Measurements from ENCODE around the gene MAGI2. TPM values are rescaled to one million over a fixed set of nuclear protein-coding genes. Genes with fewer than 3 reads are reported as not detected.

The MAGI2 gene
- total RNA-seq, 1 donor from 2014 or later, result 6.9 TPM

GRCh38 chr7:79377097-79377496, 76.4 kb downstream of the MAGI2 start:
- no peak for DNase-seq (ENCODE audit: extremely low spot score in 2 of 2)
- intact Hi-C loops (cut with DNase I), result no loop called here
- H3K4me1 ChIP-seq, result no peaks in the 10 kb centered on the region
- no peaks in the 10 kb centered on the region for H3K27me3 ChIP-seq
- no peak overlapping the region for H3K4me3 ChIP-seq
- H3K36me3 ChIP-seq, result no peaks in the 10 kb centered on the region
- no peaks in the 10 kb centered on the region for H3K9me3 ChIP-seq
- H3K27ac ChIP-seq, result no peak overlapping the region
- TF ChIP-seq POLR2AphosphoS5 (IDR thresholded peaks at IDR 0.05; ENCODE audit: insufficient read depth in 1 of 2, low read depth in 1 of 2) (no peak), CTCF (IDR thresholded peaks at IDR 0.05) (no peak), POLR2A (IDR thresholded peaks at IDR 0.05) (no peak)

GRCh38 chr7:79376299-79377025, 77.0 kb downstream of the MAGI2 start:
- H3K27ac ChIP-seq, result no peak overlapping the region
- no peaks in the 10 kb centered on the region for H3K4me1 ChIP-seq
- no peak for DNase-seq (ENCODE audit: extremely low spot score in 2 of 2)
- no peaks in the 10 kb centered on the region for H3K9me3 ChIP-seq
- H3K36me3 ChIP-seq, result no peaks in the 10 kb centered on the region
- intact Hi-C loops (cut with DNase I), result no loop called here
- no peak for TF ChIP-seq POLR2AphosphoS5 (IDR thresholded peaks at IDR 0.05; ENCODE audit: insufficient read depth in 1 of 2, low read depth in 1 of 2)
- TF ChIP-seq CTCF (IDR thresholded peaks at IDR 0.05), result no peak
- no peak for TF ChIP-seq POLR2A (IDR thresholded peaks at IDR 0.05)
- H3K27me3 ChIP-seq, result no peaks in the 10 kb centered on the region
- H3K4me3 ChIP-seq, result no peak overlapping the region

- no peaks in the 10 kb centered on the region for H3K4me1 ChIP-seq
- H3K9me3 ChIP-seq, result no peaks in the 10 kb centered on the region
- no peak overlapping the region for H3K27ac ChIP-seq
- intact Hi-C loops (cut with DNase I), result no loop called here
- no peaks in the 10 kb centered on the region for H3K36me3 ChIP-seq
- DNase-seq (ENCODE audit: extremely low spot score in 2 of 2), result no peak
- H3K4me3 ChIP-seq, result no peak overlapping the region
- TF ChIP-seq CTCF (IDR thresholded peaks at IDR 0.05) (no peak), POLR2AphosphoS5 (IDR thresholded peaks at IDR 0.05; ENCODE audit: insufficient read depth in 1 of 2, low read depth in 1 of 2) (no peak), POLR2A (IDR thresholded peaks at IDR 0.05) (no peak)
- H3K27me3 ChIP-seq, result no peaks in the 10 kb centered on the region
These were observed 92.3 kb downstream of the MAGI2 start for GRCh38 chr7:79361214-79361613.

GRCh38 chr7:79359827-79360226, 93.6 kb downstream of the MAGI2 start:
- TF ChIP-seq CTCF (IDR thresholded peaks at IDR 0.05), result no peak
- TF ChIP-seq POLR2AphosphoS5 (IDR thresholded peaks at IDR 0.05; ENCODE audit: insufficient read depth in 1 of 2, low read depth in 1 of 2), result no peak
- TF ChIP-seq POLR2A (IDR thresholded peaks at IDR 0.05), result no peak
- H3K27ac ChIP-seq, result no peak overlapping the region
- intact Hi-C loops (cut with DNase I), result no loop called here
- H3K27me3 ChIP-seq, result no peaks in the 10 kb centered on the region
- H3K36me3 ChIP-seq, result no peaks in the 10 kb centered on the region
- H3K4me3 ChIP-seq, result no peak overlapping the region
- H3K4me1 ChIP-seq, result no peaks in the 10 kb centered on the region
- no peaks in the 10 kb centered on the region for H3K9me3 ChIP-seq
- DNase-seq (ENCODE audit: extremely low spot score in 2 of 2), result no peak

GRCh38 chr7:79357101-79357500, 96.4 kb downstream of the MAGI2 start:
- intact Hi-C loops (cut with DNase I), result no loop called here
- TF ChIP-seq POLR2A (IDR thresholded peaks at IDR 0.05) (no peak), POLR2AphosphoS5 (IDR thresholded peaks at IDR 0.05; ENCODE audit: insufficient read depth in 1 of 2, low read depth in 1 of 2) (no peak), CTCF (IDR thresholded peaks at IDR 0.05) (no peak)
- Histone ChIP-seq H3K4me3 (no peak overlapping the region), H3K9me3 (no peaks in the 10 kb centered on the region), H3K27me3 (no peaks in the 10 kb centered on the region), H3K27ac (no peak overlapping the region), H3K36me3 (no peaks in the 10 kb centered on the region), H3K4me1 (no peaks in the 10 kb centered on the region)
- no peak for DNase-seq (ENCODE audit: extremely low spot score in 2 of 2)
